ENCODE measurements around the gene ADAMTS13. TPM values are rescaled to one million over a fixed set of nuclear protein-coding genes. Genes with fewer than 3 reads are reported as not detected.
"Not testable (repeated sequence)": the region's sequence is repeated elsewhere in the genome, so short reads cannot be mapped to it uniquely, and the experiment has no call there.

Gene ADAMTS13
- total RNA-seq, 1 donor from 2014 or later: 1.6 TPM

- H3K9me3 Mint-ChIP-seq: no peaks in the 10 kb centered on the region
- H3K36me3 Mint-ChIP-seq (ENCODE audit: low read depth): no peaks in the 10 kb centered on the region
- no peaks in the 10 kb centered on the region for H3K27me3 Mint-ChIP-seq (ENCODE audit: low read depth)
- no peak overlapping the region for H3K27ac Mint-ChIP-seq
- intact Hi-C loops (cut with micrococcal nuclease): no loop called here
- no peak for DNase-seq (ENCODE audit: low spot score)
- H3K4me3 Mint-ChIP-seq (ENCODE audit: low read depth): no peak overlapping the region
- H3K4me1 Mint-ChIP-seq (ENCODE audit: low read depth): no peaks in the 10 kb centered on the region
These were observed 15.8 kb downstream of the ADAMTS13 start for GRCh38 chr9:133437753-133438531.

GRCh38 chr9:133439337-133439736 is 17.2 kb downstream of the ADAMTS13 start:
- H3K4me3 Mint-ChIP-seq (ENCODE audit: low read depth): no peak overlapping the region
- no peaks in the 10 kb centered on the region for H3K9me3 Mint-ChIP-seq
- no peaks in the 10 kb centered on the region for H3K4me1 Mint-ChIP-seq (ENCODE audit: low read depth)
- intact Hi-C loops (cut with micrococcal nuclease): no loop called here
- H3K27ac Mint-ChIP-seq: no peak overlapping the region
- no peaks in the 10 kb centered on the region for H3K27me3 Mint-ChIP-seq (ENCODE audit: low read depth)
- H3K36me3 Mint-ChIP-seq (ENCODE audit: low read depth): no peaks in the 10 kb centered on the region
- DNase-seq (ENCODE audit: low spot score): no peak

GRCh38 chr9:133440874-133441273 is 18.7 kb downstream of the ADAMTS13 start:
- H3K36me3 Mint-ChIP-seq (ENCODE audit: low read depth): no peaks in the 10 kb centered on the region
- no peaks in the 10 kb centered on the region for H3K4me1 Mint-ChIP-seq (ENCODE audit: low read depth)
- H3K9me3 Mint-ChIP-seq: no peaks in the 10 kb centered on the region
- DNase-seq (ENCODE audit: low spot score): no peak
- H3K4me3 Mint-ChIP-seq (ENCODE audit: low read depth): no peak overlapping the region
- no peaks in the 10 kb centered on the region for H3K27me3 Mint-ChIP-seq (ENCODE audit: low read depth)
- no peak overlapping the region for H3K27ac Mint-ChIP-seq
- intact Hi-C loops (cut with micrococcal nuclease): no loop called here

- intact Hi-C loops (cut with micrococcal nuclease): no loop called here
- H3K36me3 Mint-ChIP-seq (ENCODE audit: low read depth): no peaks in the 10 kb centered on the region
- no peak for DNase-seq (ENCODE audit: low spot score)
These were observed 19.4 kb downstream of the ADAMTS13 start for GRCh38 chr9:133441571-133441970.

GRCh38 chr9:133443248-133443647 is 21.1 kb downstream of the ADAMTS13 start:
- Mint-ChIP-seq H3K27me3 (ENCODE audit: low read depth) (no peaks in the 10 kb centered on the region), H3K36me3 (ENCODE audit: low read depth) (no peaks in the 10 kb centered on the region), H3K4me1 (ENCODE audit: low read depth) (no peaks in the 10 kb centered on the region), H3K4me3 (ENCODE audit: low read depth) (no peak overlapping the region), H3K9me3 (no peaks in the 10 kb centered on the region), H3K27ac (no peak overlapping the region)
- intact Hi-C loops (cut with micrococcal nuclease): no loop called here
- DNase-seq (ENCODE audit: low spot score): no peak

More at GRCh38 chr9:133441571-133441970, 19.4 kb downstream of the ADAMTS13 start:
- H3K4me1 Mint-ChIP-seq (ENCODE audit: low read depth): no peaks in the 10 kb centered on the region
- H3K27me3 Mint-ChIP-seq (ENCODE audit: low read depth): no peaks in the 10 kb centered on the region
- H3K27ac Mint-ChIP-seq: no peak overlapping the region
- H3K4me3 Mint-ChIP-seq (ENCODE audit: low read depth): no peak overlapping the region
- H3K9me3 Mint-ChIP-seq: no peaks in the 10 kb centered on the region

GRCh38 chr9:133443982-133444381 is 21.8 kb downstream of the ADAMTS13 start:
- intact Hi-C loops (cut with micrococcal nuclease): no loop called here
- no peaks in the 10 kb centered on the region for H3K27me3 Mint-ChIP-seq (ENCODE audit: low read depth)
- H3K27ac Mint-ChIP-seq: no peak overlapping the region
- DNase-seq (ENCODE audit: low spot score): no peak
- no peak overlapping the region for H3K4me3 Mint-ChIP-seq (ENCODE audit: low read depth)
- no peaks in the 10 kb centered on the region for H3K9me3 Mint-ChIP-seq
- H3K36me3 Mint-ChIP-seq (ENCODE audit: low read depth): no peaks in the 10 kb centered on the region
- no peaks in the 10 kb centered on the region for H3K4me1 Mint-ChIP-seq (ENCODE audit: low read depth)

- Mint-ChIP-seq H3K4me1 (ENCODE audit: low read depth) (no peaks in the 10 kb centered on the region), H3K9me3 (no peaks in the 10 kb centered on the region), H3K27me3 (ENCODE audit: low read depth) (no peaks in the 10 kb centered on the region), H3K27ac (no peak overlapping the region), H3K36me3 (ENCODE audit: low read depth) (no peaks in the 10 kb centered on the region), H3K4me3 (ENCODE audit: low read depth) (no peak overlapping the region)
- DNase-seq (ENCODE audit: low spot score): no peak
- intact Hi-C loops (cut with micrococcal nuclease): no loop called here
These were observed 23.3 kb downstream of the ADAMTS13 start for GRCh38 chr9:133445293-133445969.

- intact Hi-C loops (cut with micrococcal nuclease): no loop called here
- H3K36me3 Mint-ChIP-seq (ENCODE audit: low read depth): no peaks in the 10 kb centered on the region
- no peaks in the 10 kb centered on the region for H3K27me3 Mint-ChIP-seq (ENCODE audit: low read depth)
- DNase-seq (ENCODE audit: low spot score): no peak
- no peak overlapping the region for H3K27ac Mint-ChIP-seq
- no peaks in the 10 kb centered on the region for H3K4me1 Mint-ChIP-seq (ENCODE audit: low read depth)
- H3K4me3 Mint-ChIP-seq (ENCODE audit: low read depth): no peak overlapping the region
- no peaks in the 10 kb centered on the region for H3K9me3 Mint-ChIP-seq
These were observed 26.4 kb downstream of the ADAMTS13 start for GRCh38 chr9:133448487-133448972.

- Mint-ChIP-seq H3K27ac (no peak overlapping the region), H3K36me3 (ENCODE audit: low read depth) (no peaks in the 10 kb centered on the region), H3K9me3 (no peaks in the 10 kb centered on the region), H3K4me1 (ENCODE audit: low read depth) (no peaks in the 10 kb centered on the region), H3K27me3 (ENCODE audit: low read depth) (no peaks in the 10 kb centered on the region), H3K4me3 (ENCODE audit: low read depth) (no peak overlapping the region)
- no peak for DNase-seq (ENCODE audit: low spot score)
- intact Hi-C loops (cut with micrococcal nuclease): no loop called here
These were observed 27.6 kb downstream of the ADAMTS13 start for GRCh38 chr9:133449760-133450159.

- intact Hi-C loops (cut with micrococcal nuclease); H3K9me3 Mint-ChIP-seq; H3K4me1 Mint-ChIP-seq (ENCODE audit: low read depth); H3K4me3 Mint-ChIP-seq (ENCODE audit: low read depth); H3K27me3 Mint-ChIP-seq (ENCODE audit: low read depth); H3K27ac Mint-ChIP-seq; DNase-seq (ENCODE audit: low spot score); H3K36me3 Mint-ChIP-seq (ENCODE audit: low read depth): not testable (repeated sequence)
These were observed 29.7 kb downstream of the ADAMTS13 start for GRCh38 chr9:133451865-133452264.

GRCh38 chr9:133452562-133452961 is 30.4 kb downstream of the ADAMTS13 start:
- Mint-ChIP-seq H3K36me3 (ENCODE audit: low read depth) (no peaks in the 10 kb centered on the region), H3K27me3 (ENCODE audit: low read depth) (no peaks in the 10 kb centered on the region), H3K27ac (no peak overlapping the region), H3K4me3 (ENCODE audit: low read depth) (no peak overlapping the region), H3K9me3 (no peaks in the 10 kb centered on the region), H3K4me1 (ENCODE audit: low read depth) (no peaks in the 10 kb centered on the region)
- DNase-seq (ENCODE audit: low spot score): no peak
- intact Hi-C loops (cut with micrococcal nuclease): no loop called here

- H3K27me3 Mint-ChIP-seq (ENCODE audit: low read depth): no peaks in the 10 kb centered on the region
- no peak overlapping the region for H3K27ac Mint-ChIP-seq
- no peak overlapping the region for H3K4me3 Mint-ChIP-seq (ENCODE audit: low read depth)
- no peaks in the 10 kb centered on the region for H3K9me3 Mint-ChIP-seq
- no peaks in the 10 kb centered on the region for H3K4me1 Mint-ChIP-seq (ENCODE audit: low read depth)
- no peak for DNase-seq (ENCODE audit: low spot score)
- no peaks in the 10 kb centered on the region for H3K36me3 Mint-ChIP-seq (ENCODE audit: low read depth)
- intact Hi-C loops (cut with micrococcal nuclease): no loop called here
These were observed 31.5 kb downstream of the ADAMTS13 start for GRCh38 chr9:133453651-133454050.

GRCh38 chr9:133454325-133454724 is 32.2 kb downstream of the ADAMTS13 start:
- Mint-ChIP-seq H3K4me1 (ENCODE audit: low read depth) (peaks cover 2% of the 10 kb centered on the region), H3K4me3 (ENCODE audit: low read depth) (no peak overlapping the region), H3K9me3 (no peaks in the 10 kb centered on the region), H3K36me3 (ENCODE audit: low read depth) (no peaks in the 10 kb centered on the region), H3K27me3 (ENCODE audit: low read depth) (no peaks in the 10 kb centered on the region), H3K27ac (no peak overlapping the region)
- DNase-seq (ENCODE audit: low spot score): no peak
- intact Hi-C loops (cut with micrococcal nuclease): no loop called here
